Upper lobe of right lung (tissue), 1 donor: ENCODE measurements around the gene ATAD3A. TPM values are rescaled to one million over a fixed set of nuclear protein-coding genes. Genes with fewer than 3 reads are reported as not detected.

Experiments used
- ATAC-seq: fragments of 200-7000 bp; cut with Tn5 transposase; one replicate; pipeline ENCODE4 v1.9.1; 2020; ENCODE audit warnings: mild to moderate bottlenecking, moderate library complexity
- DNase-seq: peaks from one replicate; pipeline ENCODE4 v3.0.0-alpha.2; 2020
- H3K27ac ChIP-seq: fragments of 200-600 bp; one replicate; pipeline ENCODE4 v1.8.0; 2022
- H3K27me3 ChIP-seq: fragments of 200-600 bp; one replicate; pipeline ENCODE4 v1.8.0; 2022; ENCODE audit warnings: mild to moderate bottlenecking
- H3K36me3 ChIP-seq: fragments of 200-600 bp; one replicate; pipeline ENCODE4 v1.8.0; 2022
- H3K4me1 ChIP-seq: fragments of 200-600 bp; one replicate; pipeline ENCODE4 v1.8.0; 2022
- H3K4me3 ChIP-seq: fragments of 200-600 bp; one replicate; pipeline ENCODE4 v1.8.0; 2022; ENCODE audit warnings: mild to moderate bottlenecking
- H3K9me3 ChIP-seq: fragments of 200-600 bp; one replicate; pipeline ENCODE4 v1.8.0; 2022
- CTCF ChIP-seq: fragments of 200-600 bp; IDR thresholded peaks from one replicate; pipeline ENCODE4 v1.8.0; 2022; ENCODE audit warnings: antibody characterized with exemption
- intact Hi-C: fragments of 100-400 bp; cut with DNase I; formaldehyde crosslinking; loops from one replicate; pipeline ENCODE4 v1.11.0; 2022
- total RNA-seq: library from RNA; stranded (reverse); fragmentation: NEBNext Ultra II Directional; extraction: Animal tissue kit (Norgen Biotek cat#: 25700); gene quantifications from one replicate; pipeline ENCODE4 v1.2.1, GENCODE V29; 2021
- donor health status: DM: no; HTN: yes; CAD: no; lungs with severe emphysema.

The ATAD3A gene
- total RNA-seq, 1 donor from 2014 or later: 21.9 TPM

- no peaks in the 10 kb centered on the region for H3K4me1 ChIP-seq
- no peak for DNase-seq
- H3K36me3 ChIP-seq: peaks cover 19% of the 10 kb centered on the region
- intact Hi-C loops: no loop called here
- no peaks in the 10 kb centered on the region for H3K27me3 ChIP-seq
- no peak for TF ChIP-seq CTCF
- ATAC-seq: no peak
- no peak overlapping the region for H3K4me3 ChIP-seq
- H3K9me3 ChIP-seq: no peaks in the 10 kb centered on the region
- H3K27ac ChIP-seq: no peak overlapping the region
Measured at GRCh38 chr1:1547011-1547410, 35.0 kb downstream of the ATAD3A start.

- DNase-seq (no peak), ATAC-seq (no peak)
- intact Hi-C loops: no loop called here
Measured at GRCh38 chr1:1547476-1547875, 35.5 kb downstream of the ATAD3A start.

GRCh38 chr1:1548591-1548990, 36.6 kb downstream of the ATAD3A start:
- TF ChIP-seq CTCF: no peak
- ATAC-seq (peak; percentile 4), DNase-seq (no peak)
- Histone ChIP-seq H3K4me1 (no peaks in the 10 kb centered on the region), H3K27me3 (no peaks in the 10 kb centered on the region), H3K36me3 (peaks cover 6% of the 10 kb centered on the region), H3K9me3 (no peaks in the 10 kb centered on the region), H3K4me3 (no peak overlapping the region), H3K27ac (no peak overlapping the region)
- intact Hi-C loops: no loop called here

More at GRCh38 chr1:1547476-1547875, 35.5 kb downstream of the ATAD3A start:
- Histone ChIP-seq H3K4me1 (no peaks in the 10 kb centered on the region), H3K36me3 (peaks cover 16% of the 10 kb centered on the region), H3K9me3 (no peaks in the 10 kb centered on the region), H3K27me3 (no peaks in the 10 kb centered on the region), H3K27ac (no peak overlapping the region), H3K4me3 (no peak overlapping the region)
- TF ChIP-seq CTCF: no peak

- TF ChIP-seq CTCF: no peak
- ATAC-seq (no peak), DNase-seq (no peak)
- intact Hi-C loops: no loop called here
- Histone ChIP-seq H3K4me3 (no peak overlapping the region), H3K9me3 (no peaks in the 10 kb centered on the region), H3K36me3 (peaks cover 6% of the 10 kb centered on the region), H3K27ac (no peak overlapping the region), H3K27me3 (no peaks in the 10 kb centered on the region), H3K4me1 (no peaks in the 10 kb centered on the region)
Measured at GRCh38 chr1:1550087-1550486, 38.1 kb downstream of the ATAD3A start.

GRCh38 chr1:1550591-1551432, 38.9 kb downstream of the ATAD3A start:
- no peak for DNase-seq
- peak; percentile 21 for TF ChIP-seq CTCF
- Histone ChIP-seq H3K27ac (no peak overlapping the region), H3K9me3 (no peaks in the 10 kb centered on the region), H3K4me3 (no peak overlapping the region), H3K4me1 (no peaks in the 10 kb centered on the region), H3K36me3 (peaks cover 3% of the 10 kb centered on the region), H3K27me3 (no peaks in the 10 kb centered on the region)
- no peak for ATAC-seq
- intact Hi-C loops: no loop called here
